Measurements from ENCODE around the gene B4GALT2.

The B4GALT2 gene

DNA sequence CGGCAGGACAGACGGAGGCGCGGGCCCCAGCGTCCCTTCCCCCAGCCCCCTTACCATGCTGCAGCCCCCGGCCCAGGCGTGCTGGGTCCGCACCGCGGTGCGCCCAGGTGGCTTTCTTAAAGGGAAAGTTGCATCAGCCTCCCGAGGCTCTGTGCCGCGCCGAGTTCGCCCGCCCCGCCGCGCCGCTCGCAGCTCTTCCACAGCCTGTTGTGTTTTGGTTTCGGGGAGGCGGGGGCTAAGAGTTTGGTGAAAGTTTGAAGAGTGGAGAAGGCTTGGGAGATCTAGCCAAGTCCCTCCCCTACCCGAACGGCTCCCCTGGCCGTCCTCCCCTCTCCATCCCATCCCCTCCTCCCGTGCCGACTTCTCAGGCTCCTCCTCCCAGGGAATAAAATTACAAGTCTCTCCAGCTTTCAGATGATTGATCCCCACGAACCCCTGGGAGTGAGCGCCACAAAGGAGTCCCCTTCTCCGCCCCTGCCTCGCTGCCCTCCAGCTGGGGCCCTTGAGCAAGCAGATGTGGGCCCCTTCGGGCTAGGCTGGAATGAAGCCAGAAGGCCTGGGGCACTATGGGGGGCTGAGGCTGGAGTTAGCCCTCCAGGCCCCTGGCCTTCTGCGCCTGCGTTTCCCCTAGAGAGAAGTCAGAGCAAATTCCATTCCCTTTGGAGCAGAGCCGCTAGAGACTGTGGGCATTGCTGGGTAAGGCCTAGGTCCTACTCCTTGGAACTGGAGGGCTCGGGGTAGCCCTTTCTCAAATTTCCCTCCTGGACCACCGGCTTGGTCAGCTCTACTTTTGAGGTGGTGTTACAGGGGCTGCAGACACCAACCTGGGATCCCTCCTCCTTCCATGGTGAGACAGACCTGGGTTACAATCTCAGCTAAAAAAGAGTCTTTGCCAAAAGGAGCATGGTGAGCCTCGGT, 52.5 kb downstream of the B4GALT2 start, which contains the start of gene SLC6A9:
TSS of gene SLC6A9 (minus strand) at position 211 of the 918 bp plus-strand sequence. CDS start 7,185 bp downstream, outside the sequence.
- peak; percentile 69 for DNase-seq

DNA sequence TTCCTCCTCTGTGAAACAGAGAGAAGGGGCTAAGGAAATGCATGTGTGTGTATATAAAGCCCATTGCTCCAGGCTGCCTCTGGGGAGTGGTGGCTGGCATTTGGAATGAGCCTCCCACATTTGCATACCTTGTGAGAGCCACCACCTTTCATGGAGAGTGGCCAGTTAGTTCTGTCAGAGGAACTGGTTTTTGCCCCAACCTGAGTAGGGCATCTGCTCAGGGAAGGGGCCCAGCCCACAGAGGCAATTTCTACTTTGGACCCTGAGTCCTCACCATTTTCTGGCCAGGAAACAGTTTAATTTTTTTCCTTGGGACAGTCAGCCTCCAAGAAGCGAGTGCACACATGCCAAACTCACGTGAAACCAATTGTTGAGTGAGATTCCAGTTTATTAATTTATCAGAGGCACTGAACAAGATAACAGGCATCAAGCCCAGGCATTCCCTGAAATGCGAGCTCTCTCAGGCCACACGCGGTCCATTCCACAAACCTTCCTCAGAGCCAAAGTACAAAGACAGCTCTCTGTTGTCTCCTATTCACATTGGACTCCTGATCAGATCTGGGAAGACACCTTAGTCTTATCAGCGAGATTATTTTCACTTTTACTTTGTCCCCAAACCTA, 53.3 kb downstream of the B4GALT2 start:
- no peak for DNase-seq

- no peak for DNase-seq
Observed at GRCh38 chr1:44033041-44033575, 54.1 kb downstream of the B4GALT2 start.

DNA sequence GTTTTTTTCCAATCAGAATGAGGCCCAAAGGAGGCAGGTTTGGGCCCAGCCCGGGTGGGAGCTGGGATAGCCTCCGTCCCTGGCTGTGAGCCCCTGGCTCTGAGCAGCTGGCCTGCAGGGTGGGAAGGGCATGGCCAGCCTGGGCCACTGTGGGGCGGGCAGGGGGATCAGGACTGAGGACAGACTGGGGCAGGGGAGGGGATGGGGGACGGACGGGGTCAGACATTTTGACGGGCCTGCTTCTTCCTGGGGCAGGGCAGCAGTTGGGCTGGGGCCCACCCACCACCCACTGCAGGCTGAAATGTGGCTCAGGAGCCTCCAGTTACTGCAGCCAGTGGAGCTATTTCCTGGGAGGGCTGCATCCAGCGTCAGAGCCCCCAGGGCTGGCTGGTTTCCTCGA, 54.7 kb downstream of the B4GALT2 start:
- no peak for DNase-seq

DNA sequence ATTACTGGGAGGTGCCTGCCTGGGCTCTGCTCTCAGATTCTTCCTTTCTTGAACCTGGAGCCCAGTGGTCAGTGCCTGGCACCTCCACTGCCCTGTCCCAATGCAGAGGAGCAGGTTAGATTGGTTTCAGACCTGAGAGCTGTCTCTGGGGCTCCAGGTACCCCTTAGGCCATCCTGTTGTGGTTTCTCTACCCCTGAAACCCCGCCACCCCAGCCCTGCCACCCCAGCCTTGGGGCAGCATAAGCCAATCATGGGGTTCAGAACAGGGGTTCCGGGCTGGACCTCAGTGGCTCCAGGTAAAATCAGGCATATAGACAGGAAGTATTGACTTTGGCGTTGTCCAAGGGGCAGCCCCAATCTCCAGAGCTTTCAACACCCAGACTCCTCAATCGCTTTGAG, 55.4 kb downstream of the B4GALT2 start:
- no peak for DNase-seq

DNA sequence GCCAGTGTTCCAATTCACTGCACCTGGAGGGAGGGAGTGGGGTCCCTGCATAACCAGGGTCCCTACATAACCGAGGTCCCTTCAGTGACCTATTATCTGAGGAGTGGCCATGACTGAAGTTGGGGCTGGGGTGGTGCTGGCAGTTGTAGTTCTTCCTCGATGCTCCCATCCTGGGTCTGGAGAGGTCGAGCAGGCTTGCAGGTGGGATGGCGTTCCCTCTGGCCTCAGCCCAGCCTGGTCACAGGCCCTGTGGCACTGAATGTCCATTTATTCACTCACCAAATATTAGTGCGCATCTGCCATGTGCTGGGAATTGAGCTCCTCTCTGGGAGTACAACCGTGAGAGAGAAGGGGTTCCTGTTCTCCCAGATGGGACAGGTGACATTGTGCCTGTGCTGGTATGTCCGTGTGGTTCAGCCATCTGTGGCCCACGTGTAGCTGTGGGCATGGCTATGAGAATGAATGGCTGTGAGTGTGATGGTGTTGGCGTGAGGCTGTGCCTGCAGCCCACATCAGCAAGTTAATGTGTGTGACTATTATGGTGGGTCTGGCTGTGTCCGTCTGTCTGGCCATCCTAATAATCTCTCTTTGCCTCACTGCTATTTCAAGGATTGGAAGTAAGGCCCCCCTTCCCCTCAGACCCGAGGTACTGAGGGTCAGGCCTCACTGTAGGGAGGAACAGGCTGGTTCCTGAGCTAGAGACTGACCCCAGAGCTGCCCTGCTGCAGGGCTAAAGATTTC, 56.1 kb downstream of the B4GALT2 start:
- DNase-seq = no peak

DNA sequence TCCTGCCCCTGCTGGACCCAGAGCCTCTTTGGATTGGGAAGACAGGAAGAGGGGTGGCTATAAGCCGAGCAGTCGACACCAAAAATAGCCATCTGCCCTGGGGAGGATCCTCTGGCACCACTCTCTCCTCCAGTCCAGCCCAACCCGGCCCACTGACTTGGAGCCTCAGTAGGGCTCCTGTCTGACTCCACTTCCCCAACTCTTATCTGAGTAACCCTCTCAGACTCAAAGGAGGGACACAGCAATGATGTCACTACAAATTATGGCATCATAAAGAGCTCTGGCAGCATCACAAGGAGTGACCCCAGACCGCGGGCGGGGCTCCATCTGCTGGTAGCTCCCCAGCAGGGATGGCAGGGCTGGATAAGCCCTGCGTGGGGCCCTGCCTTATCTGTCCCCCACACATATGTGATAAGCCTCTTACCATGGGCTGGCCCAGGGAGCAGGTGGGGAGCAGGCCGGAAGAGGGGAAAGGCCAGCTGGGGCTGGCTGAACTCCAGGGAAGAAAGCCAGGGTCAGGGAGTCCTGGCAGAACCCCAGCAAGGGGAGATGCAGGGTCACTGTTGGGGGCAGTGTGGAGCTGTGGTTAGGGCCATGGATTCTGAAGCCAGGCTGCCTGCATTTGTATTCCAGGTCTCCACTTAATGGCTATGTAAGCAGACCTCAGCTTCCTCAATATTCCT, 56.9 kb downstream of the B4GALT2 start:
- no peak for DNase-seq

- DNase-seq = peak; percentile 79
Observed at GRCh38 chr1:44036409-44037139, 57.6 kb downstream of the B4GALT2 start.

DNA sequence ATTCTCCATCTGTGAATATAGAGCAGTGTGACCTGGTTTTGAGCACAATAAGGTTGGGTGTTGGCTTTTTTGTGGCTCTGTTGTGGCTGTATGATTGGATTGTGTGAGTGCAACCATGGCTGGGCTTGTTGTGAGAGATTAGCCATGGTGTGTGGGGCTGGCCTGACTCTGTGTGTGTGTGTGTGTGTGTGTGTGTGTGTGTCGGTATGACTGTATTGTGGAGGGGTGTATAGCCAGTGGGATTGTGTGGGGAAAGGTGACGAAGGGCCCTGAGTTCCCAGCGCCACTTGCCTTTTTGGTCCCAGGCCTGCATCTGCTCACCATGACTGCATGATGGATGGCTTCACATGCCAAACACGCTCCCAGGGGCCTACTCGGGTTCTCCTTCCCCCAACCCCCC, 58.1 kb downstream of the B4GALT2 start:
- DNase-seq = no peak

GRCh38 chr1:44038876-44039657, 60.1 kb downstream of the B4GALT2 start:
- DNase-seq = no peak

- DNase-seq = no peak
Observed at GRCh38 chr1:44040418-44040817, 61.4 kb downstream of the B4GALT2 start.

Data from retina (tissue), 1 donor.